Spleen (tissue), 11 donors: Measurements from ENCODE around the gene CAPZA3. TPM values are rescaled to one million over a fixed set of nuclear protein-coding genes. Genes with fewer than 3 reads are reported as not detected.

ENCODE experiments used
- DNase-seq: peaks from one replicate; pipeline ENCODE4 v3.0.0-alpha.2; 2020
- H3K27ac ChIP-seq, 8 donors: fragments of 200-600 bp; sonication (generic) in 7 of 8; 1 replicate in 4 of 8; 2 replicates in 4 of 8; pipeline versions ENCODE4 v1.5.0 to v1.8.0; 2016 to 2021; ENCODE audit warnings: inconsistent platforms in 4 of 8, mild to moderate bottlenecking in 4 of 8, moderate library complexity in 1 of 8
- H3K27me3 ChIP-seq, 7 donors: fragments of 200-600 bp; sonication (generic) in 6 of 7; replicated peaks in 1 of 7; 1 replicate in 4 of 7; 2 replicates in 3 of 7; pipeline versions ENCODE4 v1.5.0 to v1.8.0; 2016 to 2021; ENCODE audit warnings: inconsistent platforms in 3 of 7, mild to moderate bottlenecking in 1 of 7
- H3K36me3 ChIP-seq, 6 donors: fragments of 200-600 bp; sonication (generic) in 5 of 6; 1 replicate in 4 of 6; 2 replicates in 2 of 6; pipeline versions ENCODE4 v1.5.0 to v1.8.0; 2016 to 2021; ENCODE audit warnings: inconsistent platforms in 2 of 6
- H3K4me1 ChIP-seq, 6 donors: fragments of 200-600 bp; sonication (generic) in 5 of 6; 1 replicate in 3 of 6; 2 replicates in 3 of 6; pipeline versions ENCODE4 v1.5.0 to v1.8.0; 2016 to 2021; ENCODE audit warnings: inconsistent platforms in 3 of 6
- H3K4me3 ChIP-seq, 8 donors: fragments of 200-600 bp; sonication (generic) in 7 of 8; 1 replicate in 4 of 8; 2 replicates in 4 of 8; pipeline versions ENCODE4 v1.5.0 to v1.8.0; 2016 to 2021; ENCODE audit warnings: inconsistent platforms in 4 of 8, mild to moderate bottlenecking in 4 of 8, moderate library complexity in 2 of 8
- H3K9me3 ChIP-seq, 8 donors: fragments of 200-600 bp; sonication (generic) in 7 of 8; 1 replicate in 4 of 8; 2 replicates in 4 of 8; pipeline versions ENCODE4 v1.5.0 to v1.8.0; 2016 to 2021; ENCODE audit warnings: inconsistent platforms in 4 of 8
- POLR2A ChIP-seq, 3 donors: fragments of 450-650 bp; IDR thresholded peaks; one replicate each; pipeline ENCODE4 v1.5.1; 2017; ENCODE audit warnings: antibody characterized with exemption in 3 of 3, mild to moderate bottlenecking in 1 of 3
- POLR2AphosphoS5 ChIP-seq, 3 donors: sonication (generic); formaldehyde crosslinking; IDR thresholded peaks; one replicate each; pipeline ENCODE4 v1.5.1; 2017; ENCODE audit warnings: antibody characterized with exemption in 3 of 3
- WGBS, 5 donors: extraction: QIAGEN DNeasy Blood & Tissue Kit in 3 of 5; methylation state at CpG; one replicate each; pipeline versions ENCODE4 v1.1.5 to v1.1.7; 2013 to 2018; 5-methylcytosine and 5-hydroxymethylcytosine counted together
- intact Hi-C: fragments of 100-400 bp; cut with DNase I; formaldehyde crosslinking; loops from one replicate; pipeline ENCODE4 v1.15.0; 2023; ENCODE audit warnings: low total_unique reads
- polyA plus RNA-seq, 3 donors: library from polyadenylated mRNA; stranded (reverse); fragments of 200-250 nt; gene quantifications; one replicate each; pipeline ENCODE4 v1.2.1, GENCODE V29; 2013
- total RNA-seq, 7 donors: library from RNA; depleted of rRNA in 3 of 7; stranded (reverse); fragments of >200 nt in 3 of 7; fragmentation: NEBNext Ultra II Directional in 4 of 7; extraction: Animal tissue kit (Norgen Biotek cat#: 25700) in 4 of 7; gene quantifications; one replicate each; pipeline versions ENCODE4 v1.1.0 to v1.2.1, GENCODE V29; 2016 to 2021
- TF ChIP-seq, protein P1 (sequence below), 11 experiments: fragments of 200-600 bp in 7 of 11; fragments of 450-650 bp in 4 of 11; sonication (generic) in 4 of 11; IDR thresholded peaks in 8 of 11; conservative IDR thresholded peaks in 3 of 11; 1 replicate in 7 of 11; 2 replicates in 4 of 11; pipeline versions ENCODE4 v1.4.0 to v1.8.0; 2016 to 2021; ENCODE audit warnings: antibody characterized with exemption in 11 of 11, inconsistent platforms in 4 of 11, mild to moderate bottlenecking in 1 of 11
- donor health status: healthy with polysubstance abuse.
- donor health status: DM: no; HTN: no; CAD: no; lungs with moderate emphysema.
- donor health status: DM: no; HTN: no; CAD: no.
- donor health status: Bipolar disorder and iron deficiency.
- donor health status: healthy.
- donor health status: DM: no; HTN: no; CAD: no.
- donor health status: DM: yes; HTN: yes; CAD: no.

Gene CAPZA3
- total and polyA plus RNA-seq, 10 donors = not detected

GRCh38 chr12:18747895-18748294 is 10.0 kb downstream of the CAPZA3 start:
- Histone ChIP-seq H3K36me3 (no peaks in the 10 kb centered on the region), H3K27ac (no peak overlapping the region), H3K9me3 (no peaks in the 10 kb centered on the region), H3K4me3 (no peak overlapping the region), H3K27me3 (no peaks in the 10 kb centered on the region), H3K4me1 (no peaks in the 10 kb centered on the region)
- intact Hi-C loops = no loop called here
- WGBS, 5 donors = 77 to 94% (median 89%) methylated on average over 1 of the region's 1 CpG
- TF ChIP-seq, protein P1, sequence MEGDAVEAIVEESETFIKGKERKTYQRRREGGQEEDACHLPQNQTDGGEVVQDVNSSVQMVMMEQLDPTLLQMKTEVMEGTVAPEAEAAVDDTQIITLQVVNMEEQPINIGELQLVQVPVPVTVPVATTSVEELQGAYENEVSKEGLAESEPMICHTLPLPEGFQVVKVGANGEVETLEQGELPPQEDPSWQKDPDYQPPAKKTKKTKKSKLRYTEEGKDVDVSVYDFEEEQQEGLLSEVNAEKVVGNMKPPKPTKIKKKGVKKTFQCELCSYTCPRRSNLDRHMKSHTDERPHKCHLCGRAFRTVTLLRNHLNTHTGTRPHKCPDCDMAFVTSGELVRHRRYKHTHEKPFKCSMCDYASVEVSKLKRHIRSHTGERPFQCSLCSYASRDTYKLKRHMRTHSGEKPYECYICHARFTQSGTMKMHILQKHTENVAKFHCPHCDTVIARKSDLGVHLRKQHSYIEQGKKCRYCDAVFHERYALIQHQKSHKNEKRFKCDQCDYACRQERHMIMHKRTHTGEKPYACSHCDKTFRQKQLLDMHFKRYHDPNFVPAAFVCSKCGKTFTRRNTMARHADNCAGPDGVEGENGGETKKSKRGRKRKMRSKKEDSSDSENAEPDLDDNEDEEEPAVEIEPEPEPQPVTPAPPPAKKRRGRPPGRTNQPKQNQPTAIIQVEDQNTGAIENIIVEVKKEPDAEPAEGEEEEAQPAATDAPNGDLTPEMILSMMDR (IDR thresholded peaks at IDR 0.05 in 8 of 11, conservative IDR thresholded peaks at IDR 0.05 in 3 of 11) = no peak
- TF ChIP-seq POLR2A (IDR thresholded peaks at IDR 0.05) (no peak), POLR2AphosphoS5 (IDR thresholded peaks at IDR 0.05) (no peak)
- no peak for DNase-seq

DNA sequence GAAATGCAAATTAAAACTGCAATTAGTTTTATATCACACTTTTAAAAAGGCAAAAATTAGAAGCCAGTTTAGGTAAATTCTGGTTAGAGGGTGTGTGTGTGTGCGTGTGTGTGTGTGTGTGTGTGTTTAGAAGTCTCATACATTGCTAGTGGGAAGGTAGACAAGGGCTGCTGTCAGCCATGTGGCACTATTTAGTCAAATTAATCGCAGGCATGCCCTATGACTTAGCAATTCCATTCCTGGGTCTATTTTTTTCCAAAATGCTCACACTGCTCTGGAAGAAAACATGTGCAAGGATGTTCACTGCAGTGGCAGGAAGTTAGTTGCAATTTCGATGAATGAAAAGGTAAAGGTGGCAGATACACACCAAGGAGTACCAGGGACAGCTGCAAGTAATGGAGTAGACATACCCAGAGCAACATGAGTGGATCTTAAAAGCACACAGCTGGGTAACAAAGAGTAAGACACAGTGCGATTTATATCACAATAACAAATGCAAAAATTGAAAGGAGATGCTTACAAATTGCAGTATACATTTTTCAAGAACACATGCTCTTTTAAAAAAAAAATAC is 11.6 kb downstream of the CAPZA3 start:
- Histone ChIP-seq H3K9me3 (no peaks in the 10 kb centered on the region), H3K36me3 (no peaks in the 10 kb centered on the region), H3K4me1 (no peaks in the 10 kb centered on the region), H3K27ac (no peak overlapping the region), H3K27me3 (no peaks in the 10 kb centered on the region), H3K4me3 (no peak overlapping the region)
- TF ChIP-seq, protein P1 (IDR thresholded peaks at IDR 0.05 in 8 of 11, conservative IDR thresholded peaks at IDR 0.05 in 3 of 11) = no peak
- TF ChIP-seq POLR2A (IDR thresholded peaks at IDR 0.05) = no peak
- no peak for TF ChIP-seq POLR2AphosphoS5 (IDR thresholded peaks at IDR 0.05)
- DNase-seq = no peak
- intact Hi-C loops = no loop called here
- WGBS, 5 donors = 42 to 81% (median 63%) methylated on average over 4 of the region's 4 CpGs

DNA sequence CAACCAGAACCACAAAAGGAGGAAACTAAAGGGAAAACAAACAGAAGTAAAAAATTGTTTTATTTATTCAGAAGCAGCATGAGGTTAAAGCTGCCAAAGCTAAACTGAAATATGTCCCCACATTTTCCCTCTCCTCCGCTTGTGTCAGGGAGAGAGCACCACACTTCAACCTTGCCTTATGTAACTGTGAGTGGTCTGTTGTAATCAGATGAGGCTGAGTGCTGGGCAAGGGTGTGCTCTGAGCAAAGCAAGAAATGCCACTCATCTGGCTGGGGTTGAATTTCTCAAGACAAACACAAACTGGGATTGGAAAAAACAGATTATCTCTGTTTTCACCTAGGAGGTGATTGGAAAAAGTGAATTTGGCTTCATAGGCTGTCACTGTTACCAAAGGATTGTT is 12.2 kb downstream of the CAPZA3 start:
- Histone ChIP-seq H3K27ac (no peak overlapping the region), H3K36me3 (no peaks in the 10 kb centered on the region), H3K4me3 (no peak overlapping the region), H3K4me1 (no peaks in the 10 kb centered on the region), H3K9me3 (no peaks in the 10 kb centered on the region), H3K27me3 (no peaks in the 10 kb centered on the region)
- TF ChIP-seq POLR2A (IDR thresholded peaks at IDR 0.05) = no peak
- TF ChIP-seq, protein P1 (IDR thresholded peaks at IDR 0.05 in 8 of 11, conservative IDR thresholded peaks at IDR 0.05 in 3 of 11) = no peak
- no peak for TF ChIP-seq POLR2AphosphoS5 (IDR thresholded peaks at IDR 0.05)
- 56 to 93% (median 76%) methylated on average over 1 of the region's 1 CpG for WGBS, 5 donors
- DNase-seq = no peak
- intact Hi-C loops = no loop called here

GRCh38 chr12:18751866-18752265 is 13.9 kb downstream of the CAPZA3 start:
- no peak for DNase-seq
- no peaks in the 10 kb centered on the region for H3K27me3 ChIP-seq
- no peaks in the 10 kb centered on the region for H3K9me3 ChIP-seq
- 82 to 88% (median 87%) methylated on average over 2 of the region's 2 CpGs for WGBS, 5 donors
- H3K36me3 ChIP-seq = no peaks in the 10 kb centered on the region
- H3K27ac ChIP-seq = no peak overlapping the region
- TF ChIP-seq, protein P1 (IDR thresholded peaks at IDR 0.05 in 8 of 11, conservative IDR thresholded peaks at IDR 0.05 in 3 of 11) = no peak
- TF ChIP-seq POLR2A (IDR thresholded peaks at IDR 0.05) = no peak
- no peak for TF ChIP-seq POLR2AphosphoS5 (IDR thresholded peaks at IDR 0.05)
- intact Hi-C loops = no loop called here
- no peak overlapping the region for H3K4me3 ChIP-seq
- H3K4me1 ChIP-seq = no peaks in the 10 kb centered on the region
